H1 (cell line): ENCODE data around the gene PIP5K1C. TPM values are rescaled to one million over a fixed set of nuclear protein-coding genes. Genes with fewer than 3 reads are reported as not detected.

Experiments used
- CTCF ChIA-PET: fragments of 300-600 bp; sonication (Branson Sonifier 250); formaldehyde crosslinking; loops from one replicate; lab custom pipeline; 2021; ENCODE audit not compliant: partially characterized antibody; lab: Charles Lee
- POLR2A ChIA-PET: fragments of 300-600 bp; sonication (Branson Sonifier 250); formaldehyde crosslinking; loops from one replicate; lab custom pipeline; 2021; ENCODE audit warnings: inconsistent platforms; ENCODE audit not compliant: partially characterized antibody; lab: Charles Lee
- DNase-seq, 2 experiments: peaks; one replicate each; pipeline versions ENCODE4 v3.0.0 to v3.0.0-alpha.2; 2010 to 2022; ENCODE audit warnings: low spot score in 2 of 2, low read depth in 1 of 2, mixed read lengths in 1 of 2
- FAIRE-seq: peaks from 2 replicates; lab custom pipeline; 2011; peaks lifted over from hg19 to GRCh38; lab: Jason Lieb, UNC
- H2AFZ ChIP-seq: 2 replicates; pipeline ENCODE4 v1.8.1; 2012; ENCODE audit warnings: low read length, inconsistent platforms
- H2AK5ac ChIP-seq: 2 replicates; pipeline ENCODE4 v1.6.1; 2013; ENCODE audit warnings: low read depth, low read length
- H2BK120ac ChIP-seq: replicated peaks from 2 replicates; pipeline ENCODE3; 2013; ENCODE audit warnings: low read depth, low read length, inconsistent platforms
- H2BK12ac ChIP-seq: 2 replicates; pipeline ENCODE4 v1.6.1; 2013; ENCODE audit warnings: low read depth, low read length
- H2BK15ac ChIP-seq: 2 replicates; pipeline ENCODE4 v1.6.1; 2013; ENCODE audit warnings: low read length
- H2BK20ac ChIP-seq: 2 replicates; pipeline ENCODE4 v1.6.1; 2013; ENCODE audit warnings: low read length
- H2BK5ac ChIP-seq: 2 replicates; pipeline ENCODE4 v1.6.1; 2013; ENCODE audit warnings: low read depth, low read length
- H3K14ac ChIP-seq: 2 replicates; pipeline ENCODE4 v1.6.1; 2013; ENCODE audit warnings: inconsistent platforms; ENCODE audit not compliant: insufficient read length
- H3K18ac ChIP-seq: 2 replicates; pipeline ENCODE4 v1.6.1; 2013; ENCODE audit warnings: low read length; ENCODE audit errors: extremely low read depth
- H3K23ac ChIP-seq: 2 replicates; pipeline ENCODE4 v1.6.1; 2013; ENCODE audit warnings: inconsistent platforms; ENCODE audit not compliant: insufficient read length
- H3K23me2 ChIP-seq: 2 replicates; pipeline ENCODE4 v1.6.1; 2013; ENCODE audit warnings: low read depth, low read length
- H3K27ac ChIP-seq: 2 replicates; pipeline ENCODE4 v1.6.1; 2011; ENCODE audit warnings: low read depth, low read length, inconsistent platforms
- H3K27me3 ChIP-seq, 4 experiments: replicated peaks in 1 of 4; 1 replicate in 1 of 4; 2 replicates in 3 of 4; pipeline versions ENCODE4 v1.6.1 to v1.8.1; 2011 to 2013; ENCODE audit warnings: low read length in 3 of 4, mild to moderate bottlenecking in 3 of 4, inconsistent platforms in 2 of 4, mixed read lengths in 2 of 4, moderate library complexity in 1 of 4; ENCODE audit not compliant: control insufficient read depth in 3 of 4, insufficient read depth in 3 of 4; ENCODE audit errors: extremely low read depth in 1 of 4
- H3K36me3 ChIP-seq, 4 experiments: 2 replicates each; pipeline versions ENCODE4 v1.6.1 to v1.8.1; 2011 to 2013; ENCODE audit warnings: mild to moderate bottlenecking in 4 of 4, low read length in 3 of 4, moderate library complexity in 2 of 4, control low read depth in 1 of 4, inconsistent platforms in 1 of 4; ENCODE audit not compliant: insufficient read depth in 4 of 4, control insufficient read depth in 2 of 4
- H3K4ac ChIP-seq: replicated peaks from 2 replicates; pipeline ENCODE3; 2013; ENCODE audit warnings: low read length, low read depth, mixed read lengths, inconsistent platforms; ENCODE audit not compliant: insufficient read length
- H3K4me1 ChIP-seq, 4 experiments: replicated peaks in 1 of 4; 1 replicate in 1 of 4; 2 replicates in 3 of 4; pipeline versions ENCODE4 v1.6.1 to v1.8.1; 2011 to 2013; ENCODE audit warnings: low read length in 3 of 4, inconsistent platforms in 2 of 4, mixed read lengths in 1 of 4; ENCODE audit not compliant: insufficient read depth in 4 of 4, control insufficient read depth in 3 of 4
- H3K4me2 ChIP-seq, 2 experiments: 2 replicates each; pipeline versions ENCODE4 v1.6.1 to v1.8.1; 2011 to 2013; ENCODE audit warnings: low read depth in 2 of 2, low read length in 2 of 2, control low read depth in 1 of 2, inconsistent platforms in 1 of 2, mild to moderate bottlenecking in 1 of 2; ENCODE audit not compliant: insufficient read depth in 1 of 2
- H3K4me3 ChIP-seq, 4 experiments: fragments of 200-600, 300-600 bp in 1 of 4; sonication (generic), shearing (Covaris generic), sonication (Bioruptor Twin) in 1 of 4; 2 replicates each; pipeline versions ENCODE4 v1.5.1 to v1.8.1; 2011 to 2016; ENCODE audit warnings: low read length in 4 of 4, low read depth in 3 of 4, control low read depth in 2 of 4, inconsistent platforms in 2 of 4, mild to moderate bottlenecking in 2 of 4, mixed read lengths in 1 of 4, moderate library complexity in 1 of 4; ENCODE audit not compliant: insufficient read depth in 2 of 4; ENCODE audit errors: extremely low read depth in 1 of 4
- H3K56ac ChIP-seq: replicated peaks from 2 replicates; pipeline ENCODE3; 2013; ENCODE audit warnings: low read depth, mild to moderate bottlenecking, mixed read lengths, low read length, inconsistent platforms; ENCODE audit not compliant: insufficient read length
- H3K79me1 ChIP-seq: 2 replicates; pipeline ENCODE4 v1.6.1; 2013; ENCODE audit warnings: low read depth, low read length, control low read depth
- H3K79me2 ChIP-seq, 2 experiments: 2 replicates each; pipeline versions ENCODE4 v1.6.1 to v1.8.1; 2012 to 2013; ENCODE audit warnings: low read length in 2 of 2, mild to moderate bottlenecking in 2 of 2, inconsistent platforms in 1 of 2; ENCODE audit not compliant: insufficient read depth in 2 of 2, control insufficient read depth in 1 of 2
- H3K9ac ChIP-seq, 4 experiments: replicated peaks in 1 of 4; 1 replicate in 1 of 4; 2 replicates in 3 of 4; pipeline versions ENCODE4 v1.6.1 to v1.8.1; 2011 to 2013; ENCODE audit warnings: low read depth in 3 of 4, low read length in 3 of 4, control low read depth in 2 of 4, mild to moderate bottlenecking in 2 of 4, moderate library complexity in 2 of 4, inconsistent platforms in 1 of 4; ENCODE audit errors: extremely low read depth in 1 of 4
- H3K9me3 ChIP-seq, 2 experiments: 2 replicates each; pipeline versions ENCODE4 v1.6.1 to v1.8.1; 2012 to 2013; ENCODE audit warnings: mild to moderate bottlenecking in 2 of 2, moderate library complexity in 2 of 2, control low read depth in 1 of 2, inconsistent platforms in 1 of 2, low read depth in 1 of 2, low read length in 1 of 2, mixed read lengths in 1 of 2; ENCODE audit not compliant: insufficient read depth in 2 of 2
- H4K20me1 ChIP-seq, 2 experiments: replicated peaks in 1 of 2; 2 replicates each; pipeline versions ENCODE3 to v1.8.1; 2011 to 2013; ENCODE audit warnings: inconsistent platforms in 2 of 2, low read length in 2 of 2, mild to moderate bottlenecking in 1 of 2; ENCODE audit not compliant: insufficient read depth in 2 of 2, control insufficient read depth in 1 of 2
- H4K5ac ChIP-seq: 2 replicates; pipeline ENCODE4 v1.6.1; 2013; ENCODE audit warnings: low read length, low read depth, mixed read lengths, inconsistent platforms; ENCODE audit not compliant: insufficient read length
- H4K8ac ChIP-seq: 2 replicates; pipeline ENCODE4 v1.8.0; 2013; ENCODE audit warnings: mild to moderate bottlenecking, moderate library complexity, low read length, inconsistent platforms; ENCODE audit not compliant: insufficient read depth; ENCODE audit errors: extremely low read depth
- H4K91ac ChIP-seq: replicated peaks from 2 replicates; pipeline ENCODE3; 2013; ENCODE audit warnings: low read length, mixed read lengths, inconsistent platforms; ENCODE audit not compliant: insufficient read length
- BCL11A ChIP-seq, 2 experiments: IDR thresholded peaks; one replicate each; pipeline ENCODE4 v1.6.1; 2011; ENCODE audit warnings: low read depth in 2 of 2, low read length in 2 of 2, mild to moderate bottlenecking in 2 of 2
- CBX5 ChIP-seq: fragments of 300-800, 300-1000 bp; sonication (generic); IDR thresholded peaks from 2 replicates; pipeline ENCODE4 v1.7.1; 2016; ENCODE audit warnings: antibody characterized with exemption, low read length, low read depth
- CREB1 ChIP-seq: IDR thresholded peaks from 2 replicates; pipeline ENCODE4 v1.6.1; 2012; ENCODE audit warnings: inconsistent platforms
- CTBP2 ChIP-seq: IDR thresholded peaks from 2 replicates; pipeline ENCODE4 v1.7.0; 2011; ENCODE audit warnings: borderline replicate concordance, mild to moderate bottlenecking, moderate library complexity, mixed read lengths, low read length; ENCODE audit not compliant: insufficient read depth, insufficient read length
- EGR1 ChIP-seq: IDR thresholded peaks from 2 replicates; pipeline ENCODE4 v1.6.1; 2011; ENCODE audit warnings: low read depth, low read length, borderline replicate concordance
- FOSL1 ChIP-seq: IDR thresholded peaks from 2 replicates; pipeline ENCODE4 v1.6.1; 2011; ENCODE audit warnings: mild to moderate bottlenecking, low read depth, low read length, moderate library complexity; ENCODE audit not compliant: insufficient read depth
- GTF2F1 ChIP-seq: IDR thresholded peaks from 2 replicates; pipeline ENCODE4 v1.6.1; 2012; ENCODE audit warnings: low read depth, low read length, improper control_type of control experiment, borderline replicate concordance
- JUND ChIP-seq: IDR thresholded peaks from 2 replicates; pipeline ENCODE4 v1.6.1; 2011; ENCODE audit warnings: mild to moderate bottlenecking, improper control_type of control experiment, low read length
- KDM1A ChIP-seq: fragments of 200-600, 300-600 bp; sonication (generic); IDR thresholded peaks from 2 replicates; pipeline ENCODE4 v1.7.1; 2016; ENCODE audit warnings: mild to moderate bottlenecking, low read length, borderline replicate concordance
- MAX ChIP-seq: IDR thresholded peaks from 2 replicates; pipeline ENCODE4 v1.6.1; 2012; ENCODE audit warnings: inconsistent platforms
- NANOG ChIP-seq: IDR thresholded peaks from 2 replicates; pipeline ENCODE4 v1.6.1; 2011; ENCODE audit warnings: low read length, low read depth, mild to moderate bottlenecking, inconsistent platforms; ENCODE audit not compliant: insufficient read depth, poor library complexity, severe bottlenecking
- POU5F1 ChIP-seq: IDR thresholded peaks from 2 replicates; pipeline ENCODE4 v1.6.1; 2011; ENCODE audit warnings: low read depth, mild to moderate bottlenecking, low read length, moderate library complexity
- SIRT6 ChIP-seq: IDR thresholded peaks from one replicate; pipeline ENCODE4 v1.7.1; 2012; ENCODE audit warnings: low read length, inconsistent platforms
- SIX5 ChIP-seq: IDR thresholded peaks from 2 replicates; pipeline ENCODE4 v1.6.1; 2011; ENCODE audit warnings: mild to moderate bottlenecking, low read depth, low read length
- TAF1 ChIP-seq: IDR thresholded peaks from 2 replicates; pipeline ENCODE4 v1.6.1; 2011; ENCODE audit warnings: mild to moderate bottlenecking, low read depth, low read length
- WGBS, 2 experiments: shearing (Covaris generic) in 1 of 2; methylation state at CpG; one replicate each; pipeline versions ENCODE4 v1.1.6 to v1.1.7; 2013 to 2015; ENCODE audit warnings: low lambda C conversion rate in 2 of 2, mixed read lengths in 2 of 2, inconsistent platforms in 1 of 2, low coverage in 1 of 2, missing lambda C conversion rate in 1 of 2; ENCODE audit not compliant: insufficient replicate concordance in 2 of 2, insufficient coverage in 1 of 2, insufficient read length in 1 of 2; ENCODE audit errors: extremely low coverage in 1 of 2, missing lambda C conversion rate in 1 of 2; 5-methylcytosine and 5-hydroxymethylcytosine counted together
- polyA plus RNA-seq, 7 experiments: library from polyadenylated mRNA; depleted of rRNA in 3 of 7; stranded (reverse) in 5 of 7; unstranded in 2 of 7; fragments of >200 nt in 5 of 7; fragments of 200-250 nt in 2 of 7; gene quantifications; 1 replicate in 5 of 7; 2 replicates in 1 of 7; 4 replicates in 1 of 7; pipeline versions ENCODE4 v1.2.1 to v1.2.3, GENCODE V29; 2011 to 2013; ENCODE audit warnings: missing spikeins in 2 of 7, mixed read lengths in 2 of 7
- total RNA-seq: library from RNA; stranded (reverse); fragmentation: NEBNext Ultra II Directional; extraction: Animal tissue kit (Norgen Biotek cat#: 25700); gene quantifications from 2 replicates; pipeline ENCODE4 v1.2.1, GENCODE V29; 2021

The PIP5K1C gene
- total and polyA plus RNA-seq, 2 of the 8 experiments (the other 6 are each of a cell fraction or from before 2014, with no cell fraction given): 10.6 to 32.9 TPM

GRCh38 chr19:3622224-3622623 is 78.0 kb downstream of the PIP5K1C start:
- no peak overlapping the region for H3K4me2 ChIP-seq
- no peak overlapping the region for H2AK5ac ChIP-seq
- peaks cover 2 to 5% (median 3%) of the 10 kb centered on the region in 4 experiments; a peak in 4 of 8 replicates for H3K36me3 ChIP-seq
- H3K9ac ChIP-seq: no peak overlapping the region
- H4K5ac ChIP-seq: no peak overlapping the region
- H4K20me1 ChIP-seq: peaks cover 4 to 16% of the 10 kb centered on the region in 2 experiments
- DNase-seq: no peak
- H3K56ac ChIP-seq: no peak overlapping the region
- H2AFZ ChIP-seq: no peak overlapping the region
- H3K79me2 ChIP-seq: peaks cover 9 to 24% of the 10 kb centered on the region in 2 experiments
- H3K4me3 ChIP-seq: no peak overlapping the region
- FAIRE-seq: no peak
- peaks cover 4% of the 10 kb centered on the region for H3K23me2 ChIP-seq
- H3K23ac ChIP-seq: no peak overlapping the region
- no peak overlapping the region for H4K8ac ChIP-seq
- H2BK20ac ChIP-seq: no peak overlapping the region
- no peak overlapping the region for H3K18ac ChIP-seq
- H3K79me1 ChIP-seq: peaks cover 12% of the 10 kb centered on the region
- H3K27me3 ChIP-seq: no peaks in the 10 kb centered on the region
- peaks cover 0 to 9% (median 2%) of the 10 kb centered on the region in 4 experiments; a peak in 4 of 7 replicates for H3K4me1 ChIP-seq
- no peak overlapping the region for H3K4ac ChIP-seq
- ChIA-PET POLR2A (interaction anchor here (1.6 to 1.7 kb wide), 2 partner anchors 10 to 85 kb away, joined by 3 to 5 read pairs; no protein-coding TSS in a partner anchor), CTCF (interaction anchor here (0.7 to 7.3 kb wide), 10 partner anchors 9 to 317 kb away, joined by 3 to 38 read pairs (median 3); partner anchors contain the start of gene GIPC3)
- WGBS, 2 experiments: 82% methylated on average over 10 of the region's 12 CpGs; no CpG with 5 or more reads in 1 of the 2 experiments
- H2BK12ac ChIP-seq: no peak overlapping the region
- H4K91ac ChIP-seq: no peak overlapping the region
- no peak overlapping the region for H3K27ac ChIP-seq
- no peak overlapping the region for H2BK120ac ChIP-seq
- H3K14ac ChIP-seq: no peak overlapping the region
- no peaks in the 10 kb centered on the region for H3K9me3 ChIP-seq
- no peak overlapping the region for H2BK15ac ChIP-seq
- no peak overlapping the region for H2BK5ac ChIP-seq
- TF ChIP-seq NANOG (no peak), BCL11A (IDR thresholded peaks at IDR 0.05; ENCODE audit: low read depth in 2 of 2, low read length in 2 of 2) (no peak), CREB1 (no peak), POU5F1 (no peak), FOSL1 (no peak), KDM1A (no peak), TAF1 (no peak), EGR1 (no peak), CTBP2 (no peak), SIX5 (no peak), MAX (no peak), GTF2F1 (no peak), JUND (no peak), CBX5 (no peak), SIRT6 (no peak)
